ENCODE results near the gene EP300. TPM values are rescaled to one million over a fixed set of nuclear protein-coding genes. Genes with fewer than 3 reads are reported as not detected.

The EP300 gene
- total and polyA plus RNA-seq, 12 donors = 5.8 to 41.7 (median 35.6) TPM

GRCh38 chr22:41169157-41169556 lies 76.8 kb downstream of the EP300 start:
- no peak for DNase-seq
- no peak for TF ChIP-seq CTCF (IDR thresholded peaks at IDR 0.05)
- intact Hi-C loops (cut with DNase I) = no loop called here
- no peak for ATAC-seq
- 91 to 93% methylated on average over 8 of the region's 8 CpGs for WGBS, 2 donors
- Histone ChIP-seq H3K36me3 (peaks cover 0 to 100% (median 83%) of the 10 kb centered on the region in 9 donors), H3K4me3 (no peak overlapping the region), H3K27me3 (no peaks in the 10 kb centered on the region), H3K9me3 (no peaks in the 10 kb centered on the region), H3K27ac (no peak overlapping the region), H3K4me1 (peaks cover 0 to 3% (median 0%) of the 10 kb centered on the region in 9 donors)

- H3K4me1 ChIP-seq = peaks cover 0 to 19% (median 13%) of the 10 kb centered on the region in 9 donors
- H3K27ac ChIP-seq = no peak overlapping the region
- no peak overlapping the region for H3K4me3 ChIP-seq
- DNase-seq (no peak), ATAC-seq (no peak)
- intact Hi-C loops (cut with DNase I) = loop anchor here in 1 of 10 donors (10.0 kb wide), 1 partner anchor 63 kb away; no protein-coding TSS in a partner anchor
- WGBS, 2 donors = 65 to 73% methylated on average over 3 of the region's 3 CpGs
- no peaks in the 10 kb centered on the region for H3K27me3 ChIP-seq
- no peak for TF ChIP-seq CTCF (IDR thresholded peaks at IDR 0.05)
- no peaks in the 10 kb centered on the region for H3K9me3 ChIP-seq
- H3K36me3 ChIP-seq = peaks cover 0 to 100% (median 81%) of the 10 kb centered on the region in 9 donors
These were observed 79.6 kb downstream of the EP300 start for GRCh38 chr22:41171996-41172395.

- Histone ChIP-seq H3K4me1 (peaks cover 0 to 26% (median 13%) of the 10 kb centered on the region in 9 donors), H3K27ac (peak overlapping the region in 1 of 10 donors; percentile 35), H3K27me3 (no peaks in the 10 kb centered on the region), H3K36me3 (peaks cover 6 to 100% (median 70%) of the 10 kb centered on the region in 9 donors), H3K4me3 (no peak overlapping the region), H3K9me3 (no peaks in the 10 kb centered on the region)
- intact Hi-C loops (cut with DNase I) = loop anchor here in 1 of 10 donors (10.0 kb wide), 1 partner anchor 59 kb away; no protein-coding TSS in a partner anchor
- TF ChIP-seq CTCF (IDR thresholded peaks at IDR 0.05) = no peak
- 12 to 24% methylated on average over 2 of the region's 2 CpGs for WGBS, 2 donors
- peak in 3 of 8 donors; percentile 14 to 36 (median 28) for ATAC-seq
- no peak for DNase-seq
These were observed 83.2 kb downstream of the EP300 start for GRCh38 chr22:41175546-41175945.

- ATAC-seq = peak in 6 of 8 donors; percentile 4 to 46 (median 16)
- Histone ChIP-seq H3K4me1 (peaks cover 0 to 35% (median 13%) of the 10 kb centered on the region in 9 donors), H3K36me3 (peaks cover 6 to 90% (median 59%) of the 10 kb centered on the region in 9 donors), H3K27ac (no peak overlapping the region), H3K4me3 (no peak overlapping the region), H3K9me3 (no peaks in the 10 kb centered on the region), H3K27me3 (no peaks in the 10 kb centered on the region)
- DNase-seq = no peak
- WGBS, 2 donors = 78 to 82% methylated on average over 15 of the region's 15 CpGs
- intact Hi-C loops (cut with DNase I) = loop anchor here in 1 of 10 donors (10.0 kb wide), 1 partner anchor 58 kb away; no protein-coding TSS in a partner anchor
- no peak for TF ChIP-seq CTCF (IDR thresholded peaks at IDR 0.05)
These were observed 84.7 kb downstream of the EP300 start for GRCh38 chr22:41177040-41177621.
